ENCODE measurements around the gene MAP4K4. TPM values are rescaled to one million over a fixed set of nuclear protein-coding genes. Genes with fewer than 3 reads are reported as not detected.
"Not testable (repeated sequence)": the region's sequence is repeated elsewhere in the genome, so short reads cannot be mapped to it uniquely, and the experiment has no call there.

The MAP4K4 gene
- total RNA-seq, 3 donors from 2014 or later = 26.4 to 54.6 (median 34.2) TPM

DNA sequence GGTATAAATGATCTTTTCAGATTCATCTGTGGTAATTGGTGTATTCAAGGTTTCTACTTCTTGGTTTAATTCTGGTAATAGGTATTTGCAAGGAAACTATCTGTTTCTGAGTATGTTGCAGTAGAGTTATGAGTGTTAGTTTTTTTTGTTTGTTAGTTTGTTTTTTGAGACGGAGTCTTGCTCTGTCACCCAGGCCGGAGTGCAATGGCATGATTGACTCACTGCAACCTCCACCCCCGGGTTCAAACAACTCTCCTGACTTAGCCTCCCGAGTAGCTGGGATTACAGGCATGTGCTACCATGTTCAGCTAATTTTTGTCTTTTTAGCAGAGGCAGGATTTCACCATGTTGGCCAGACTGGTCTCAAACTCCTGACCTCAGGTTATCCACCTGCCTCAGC, 233.3 kb downstream of the MAP4K4 start:
- intact Hi-C loops (cut with DNase I, micrococcal nuclease) = no loop called here
- ATAC-seq (no peak), DNase-seq (no peak)
- TF ChIP-seq, protein P1, sequence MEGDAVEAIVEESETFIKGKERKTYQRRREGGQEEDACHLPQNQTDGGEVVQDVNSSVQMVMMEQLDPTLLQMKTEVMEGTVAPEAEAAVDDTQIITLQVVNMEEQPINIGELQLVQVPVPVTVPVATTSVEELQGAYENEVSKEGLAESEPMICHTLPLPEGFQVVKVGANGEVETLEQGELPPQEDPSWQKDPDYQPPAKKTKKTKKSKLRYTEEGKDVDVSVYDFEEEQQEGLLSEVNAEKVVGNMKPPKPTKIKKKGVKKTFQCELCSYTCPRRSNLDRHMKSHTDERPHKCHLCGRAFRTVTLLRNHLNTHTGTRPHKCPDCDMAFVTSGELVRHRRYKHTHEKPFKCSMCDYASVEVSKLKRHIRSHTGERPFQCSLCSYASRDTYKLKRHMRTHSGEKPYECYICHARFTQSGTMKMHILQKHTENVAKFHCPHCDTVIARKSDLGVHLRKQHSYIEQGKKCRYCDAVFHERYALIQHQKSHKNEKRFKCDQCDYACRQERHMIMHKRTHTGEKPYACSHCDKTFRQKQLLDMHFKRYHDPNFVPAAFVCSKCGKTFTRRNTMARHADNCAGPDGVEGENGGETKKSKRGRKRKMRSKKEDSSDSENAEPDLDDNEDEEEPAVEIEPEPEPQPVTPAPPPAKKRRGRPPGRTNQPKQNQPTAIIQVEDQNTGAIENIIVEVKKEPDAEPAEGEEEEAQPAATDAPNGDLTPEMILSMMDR (IDR thresholded peaks at IDR 0.05) = no peak
- peaks cover 11% of the 10 kb centered on the region for H3K9me3 ChIP-seq
- H3K4me3 ChIP-seq = no peak overlapping the region
- H3K4me1 ChIP-seq (ENCODE audit: low read depth) = no peaks in the 10 kb centered on the region
- no peaks in the 10 kb centered on the region for H3K36me3 ChIP-seq (ENCODE audit: low read depth)

DNA sequence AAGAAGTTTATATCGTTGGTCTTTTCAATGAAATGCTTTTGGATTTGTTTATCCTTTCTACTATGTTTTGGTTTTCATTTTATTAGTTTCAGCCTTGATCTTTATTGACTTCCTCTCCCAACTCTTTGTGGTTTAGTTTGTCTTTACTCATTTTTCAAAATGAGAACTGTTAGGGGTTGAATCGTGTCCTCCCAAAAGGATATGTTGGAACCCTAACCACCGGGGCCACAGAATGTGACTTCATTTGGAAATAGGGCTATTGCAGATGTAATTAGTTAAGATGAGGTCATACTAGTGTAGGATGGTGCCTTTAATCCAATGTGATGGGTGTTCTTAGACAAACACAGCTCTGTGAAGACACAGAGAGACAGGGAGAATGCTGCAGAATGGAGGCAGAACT, 233.9 kb downstream of the MAP4K4 start:
- intact Hi-C loops (cut with DNase I, micrococcal nuclease) = no loop called here
- Histone ChIP-seq H3K4me3 (no peak overlapping the region), H3K9me3 (peaks cover 9% of the 10 kb centered on the region), H3K36me3 (ENCODE audit: low read depth) (no peaks in the 10 kb centered on the region), H3K4me1 (ENCODE audit: low read depth) (no peaks in the 10 kb centered on the region)
- no peak for DNase-seq
- ATAC-seq = no peak
- TF ChIP-seq, protein P1 (IDR thresholded peaks at IDR 0.05) = no peak

DNA sequence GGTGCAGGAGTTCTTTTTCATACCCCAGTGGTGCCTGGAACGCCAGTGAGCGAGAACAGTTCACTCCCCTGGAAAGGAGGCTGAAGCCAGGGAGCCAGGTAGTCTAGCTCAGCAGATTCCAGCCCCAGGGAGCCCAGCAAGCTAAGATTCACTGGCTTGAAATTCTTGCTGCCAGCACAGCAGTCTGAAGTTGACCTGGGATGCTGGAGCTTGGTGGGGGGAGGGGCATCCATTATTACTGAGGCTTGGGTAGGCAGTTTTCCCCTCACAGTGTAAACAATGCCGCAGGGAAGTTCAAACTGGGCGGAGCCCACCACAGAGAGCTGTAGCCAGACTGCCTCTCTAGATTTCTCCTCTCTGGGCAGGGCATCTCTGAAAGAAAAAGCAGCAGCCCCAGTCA, 238.3 kb downstream of the MAP4K4 start:
- H3K9me3 ChIP-seq; H3K4me3 ChIP-seq; H3K36me3 ChIP-seq (ENCODE audit: low read depth); ATAC-seq; intact Hi-C loops (cut with DNase I, micrococcal nuclease); H3K4me1 ChIP-seq (ENCODE audit: low read depth): not testable (repeated sequence)
- peak in 1 of 3 donors; percentile 9 for DNase-seq

DNA sequence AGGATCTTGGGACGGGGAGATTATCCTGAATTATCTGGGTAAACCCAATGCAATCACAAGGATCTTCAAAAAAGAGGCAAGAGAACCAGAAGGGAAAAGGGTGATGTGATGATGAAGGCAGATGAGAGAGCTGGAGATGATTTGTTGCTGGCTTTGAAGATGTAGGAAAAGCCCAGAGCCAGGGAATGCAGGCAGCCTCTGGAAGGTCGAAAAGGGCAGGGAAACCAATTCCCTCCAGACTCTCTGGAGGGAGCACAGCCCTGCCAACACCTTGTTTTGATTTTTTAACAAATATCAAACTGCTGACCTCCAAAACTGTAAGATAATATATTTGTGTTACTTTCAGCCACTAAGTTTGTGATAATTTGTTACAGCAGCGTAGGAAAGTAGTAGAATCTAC, 245.3 kb downstream of the MAP4K4 start:
- H3K36me3 ChIP-seq (ENCODE audit: low read depth) = no peaks in the 10 kb centered on the region
- no peak overlapping the region for H3K4me3 ChIP-seq
- TF ChIP-seq, protein P1 (IDR thresholded peaks at IDR 0.05) = no peak
- no peaks in the 10 kb centered on the region for H3K9me3 ChIP-seq
- intact Hi-C loops (cut with DNase I, micrococcal nuclease) = no loop called here
- no peaks in the 10 kb centered on the region for H3K4me1 ChIP-seq (ENCODE audit: low read depth)
- ATAC-seq (no peak), DNase-seq (no peak)

Other genes starting within 250 kb of the MAP4K4 start
- not detected for gene RFX8, start 222.6 kb upstream of the MAP4K4 start, total RNA-seq

Data from mucosa of descending colon (tissue), 3 donors.